Daoy (cell line): Measurements from ENCODE around the gene FRMD1. TPM values are rescaled to one million over a fixed set of nuclear protein-coding genes. Genes with fewer than 3 reads are reported as not detected.

ENCODE experiments used
- DNase-seq: peaks from one replicate; pipeline ENCODE4 v3.0.0-alpha.2; 2015; ENCODE audit warnings: low read depth
- total RNA-seq: library from RNA; depleted of rRNA; stranded (reverse); fragments of >200 nt; shearing (Covaris generic); gene quantifications from 2 replicates; pipeline ENCODE4 v1.2.3, GENCODE V29; 2014

FRMD1 gene
- total RNA-seq, 1 experiment from 2014 or later = not detected

DNA sequence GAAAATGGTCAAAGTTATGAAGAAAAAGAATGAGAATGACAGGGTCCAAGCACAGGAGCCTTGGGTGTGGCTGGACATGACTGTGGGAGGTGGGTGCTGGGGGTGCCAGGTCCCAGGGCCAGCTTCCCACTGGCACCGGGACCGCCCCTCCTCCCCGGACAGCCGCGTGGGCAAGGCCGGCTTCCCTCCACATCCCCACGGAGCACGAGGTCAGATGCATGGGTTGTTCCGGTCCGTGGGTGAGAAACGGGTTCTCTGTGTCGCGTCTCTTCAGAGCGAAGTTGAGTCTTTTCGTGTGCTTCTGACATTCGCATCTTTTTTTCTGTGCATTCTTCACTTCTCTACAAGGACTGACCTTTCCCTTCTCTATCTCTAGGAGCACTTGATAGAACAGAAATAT is 51.5 kb downstream of the FRMD1 start:
- no peak for DNase-seq

DNA sequence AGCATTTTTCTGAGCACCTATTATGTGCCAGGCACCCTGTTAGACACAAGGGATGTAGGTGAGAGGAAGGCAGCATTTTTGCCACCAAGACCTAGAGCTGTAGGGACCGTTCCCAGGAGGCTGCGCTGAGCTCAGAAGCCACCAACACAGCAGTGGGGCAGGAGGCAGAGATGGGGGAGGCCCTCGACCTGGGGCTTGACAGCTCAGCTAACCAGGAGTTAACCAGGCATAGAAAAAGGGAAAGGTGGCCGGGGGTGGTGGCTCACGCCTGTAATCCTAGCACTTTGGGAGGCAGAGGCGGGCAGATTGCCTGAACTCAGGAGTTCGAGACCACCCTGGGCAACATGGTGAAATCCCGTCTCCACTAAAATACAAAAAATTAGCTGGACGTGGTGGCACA is 52.1 kb downstream of the FRMD1 start:
- no peak for DNase-seq

DNA sequence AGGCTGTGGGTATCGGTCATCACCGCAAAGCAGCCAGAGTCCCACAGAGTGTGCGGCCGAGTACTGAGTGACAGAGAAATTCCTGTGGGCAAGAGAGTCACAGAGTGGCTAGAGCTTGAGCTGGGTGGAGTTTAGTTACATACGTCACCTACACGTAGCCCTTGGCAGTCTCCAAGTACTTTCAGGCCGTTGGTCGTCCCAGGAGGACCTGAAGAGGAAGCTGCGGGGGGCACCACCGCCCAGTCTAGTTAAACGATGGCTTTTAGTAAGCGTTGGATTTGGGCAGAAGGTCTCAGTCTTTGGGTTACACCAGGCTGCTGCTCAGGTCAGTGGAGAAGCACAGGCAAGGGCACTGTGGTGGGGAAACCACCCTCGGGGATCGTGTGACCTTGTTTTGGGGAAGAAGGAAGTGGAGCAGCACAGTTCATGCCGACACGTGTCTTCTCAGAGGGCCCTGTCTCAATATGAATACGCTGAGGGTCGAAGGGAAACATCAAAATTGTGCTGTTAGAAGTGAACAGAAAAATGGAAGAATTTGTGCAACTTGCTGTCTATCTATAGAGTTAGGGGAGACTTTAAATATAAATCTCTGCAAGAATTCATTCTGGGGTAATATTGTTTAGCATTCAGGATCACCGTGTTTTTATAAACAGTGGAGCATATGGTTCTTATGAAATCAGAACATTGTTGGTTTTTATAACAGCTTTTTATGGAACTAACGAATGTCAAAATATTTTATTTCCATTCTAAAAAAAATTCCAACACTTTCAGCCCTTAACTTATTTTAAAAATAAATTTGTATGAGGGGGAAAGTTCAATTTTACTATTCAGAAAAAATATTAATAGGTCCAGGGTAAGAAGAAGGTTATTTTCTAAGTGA is 52.9 kb downstream of the FRMD1 start:
- peak; percentile 49 for DNase-seq

DNA sequence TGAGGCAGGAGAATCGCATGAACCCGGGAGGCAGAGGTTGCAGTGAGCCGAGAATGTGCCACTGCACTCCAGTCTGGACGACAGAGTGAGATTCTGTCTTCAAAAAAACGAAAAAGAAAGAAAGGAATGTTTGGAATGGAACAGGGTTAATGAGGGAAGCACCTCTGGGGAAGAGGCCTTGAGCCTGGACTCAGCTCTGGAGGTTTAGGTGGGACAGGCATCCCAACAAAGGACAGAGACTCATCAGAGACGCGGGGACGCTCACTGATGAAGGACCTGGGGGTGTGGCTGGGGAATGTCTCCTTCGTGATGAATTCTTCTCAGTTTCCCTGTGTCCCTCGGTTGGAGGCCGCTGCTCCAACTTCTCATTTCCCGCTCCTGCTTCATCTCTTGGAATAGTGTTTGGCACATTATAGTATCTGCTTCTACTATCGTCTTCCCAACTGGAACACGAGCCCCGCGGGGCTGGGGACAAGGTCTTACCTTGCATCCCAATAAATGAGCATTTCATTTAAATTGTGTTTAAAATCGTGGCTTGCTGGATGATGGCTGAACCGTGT is 54.0 kb downstream of the FRMD1 start:
- no peak for DNase-seq

DNA sequence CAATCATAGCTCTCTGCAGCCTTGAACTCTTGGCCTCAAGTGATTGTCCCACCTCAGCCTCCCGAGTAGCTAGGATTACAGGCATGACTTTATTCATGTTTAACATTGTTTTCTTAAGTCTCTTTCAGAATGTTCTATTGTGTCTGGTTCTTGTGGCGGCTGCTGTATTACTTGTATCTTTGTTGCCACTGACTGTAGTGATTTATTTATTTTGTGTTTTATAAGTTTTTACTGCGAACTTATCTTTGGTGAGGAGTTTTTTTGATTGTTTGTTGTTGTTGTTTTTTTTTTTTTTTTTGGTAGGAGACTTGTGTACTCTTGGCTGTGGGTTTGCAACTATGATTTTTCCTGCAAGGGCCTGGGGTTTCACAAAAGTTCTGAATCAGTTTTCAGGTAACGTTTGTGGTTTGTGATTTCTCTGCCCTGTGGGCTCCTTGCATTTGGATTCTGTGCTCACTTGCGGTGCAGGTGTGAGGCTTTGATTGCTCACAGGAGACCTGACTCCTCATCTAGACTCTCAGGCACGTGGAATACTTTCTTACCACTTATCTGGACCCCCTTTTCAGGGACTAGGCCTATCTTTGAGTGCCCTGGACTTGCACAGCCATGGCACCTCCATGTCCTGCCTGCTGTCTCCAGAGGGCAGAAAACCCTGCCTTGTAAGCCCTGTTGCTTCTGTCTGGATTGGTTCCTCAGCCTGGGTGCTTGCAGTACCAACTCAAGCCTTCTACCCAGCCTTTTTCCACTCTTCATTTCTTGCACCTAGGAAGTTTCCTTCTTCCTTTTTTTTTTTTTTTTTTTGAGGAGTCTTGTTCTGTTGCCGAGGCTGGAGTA is 56.3 kb downstream of the FRMD1 start:
- no peak for DNase-seq

DNA sequence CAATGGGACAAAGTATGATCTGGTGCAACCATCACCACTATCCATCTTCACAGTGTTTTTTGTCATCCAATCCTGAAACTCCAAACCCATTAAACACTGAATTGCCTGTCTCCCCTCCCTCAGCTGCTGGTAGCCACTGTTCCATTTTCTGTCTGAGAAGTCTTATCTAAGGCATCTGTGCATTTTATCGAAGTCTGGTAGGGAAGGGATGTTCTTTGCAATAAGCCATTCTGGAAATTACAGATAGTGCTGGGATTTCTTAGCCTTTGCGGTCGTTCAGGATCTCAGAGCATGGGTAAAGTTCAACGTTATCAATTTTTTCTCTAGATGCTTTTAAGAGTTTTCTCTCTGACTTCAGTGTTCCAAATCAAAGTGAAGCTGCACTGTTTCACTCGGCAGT is 57.4 kb downstream of the FRMD1 start:
- no peak for DNase-seq

DNA sequence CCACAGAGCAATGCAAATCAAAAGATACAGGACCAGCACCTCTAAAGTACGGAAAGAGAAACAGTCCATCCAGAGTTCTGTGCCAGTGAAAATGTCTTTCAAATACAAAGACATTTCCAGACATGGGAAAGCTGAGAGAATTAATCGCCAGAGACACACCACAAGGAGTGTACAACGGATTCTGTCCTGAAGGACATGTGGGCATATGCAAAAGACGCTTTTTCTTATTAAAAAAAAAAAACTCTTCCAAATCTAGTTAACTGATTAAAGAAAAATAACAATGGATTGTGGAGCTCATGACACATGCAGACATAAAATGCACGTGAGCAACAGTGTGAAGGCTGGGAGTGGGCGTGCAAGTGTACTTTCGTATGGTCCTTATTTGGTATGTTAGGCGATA is 58.8 kb downstream of the FRMD1 start:
- no peak for DNase-seq

DNA sequence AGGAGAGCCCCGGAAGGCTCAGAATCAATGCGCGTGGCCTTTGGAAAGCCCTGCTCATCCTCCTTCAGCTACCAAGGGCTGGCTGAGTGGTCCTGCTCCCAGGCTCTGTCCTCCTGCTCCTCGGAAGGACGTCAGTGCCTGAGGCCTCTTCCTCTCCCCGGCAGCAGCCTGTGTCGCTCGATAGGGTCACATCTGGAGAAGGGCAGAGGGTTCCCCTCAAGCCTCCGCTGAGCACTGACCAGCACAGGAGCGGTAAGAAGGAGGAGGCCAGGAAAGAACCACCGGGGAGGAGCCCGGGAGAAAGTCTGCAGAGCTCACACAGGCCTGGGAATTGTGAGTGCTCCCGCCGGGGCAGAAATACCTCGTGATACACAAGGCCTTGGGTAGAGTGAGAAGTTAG is 60.3 kb downstream of the FRMD1 start:
- no peak for DNase-seq

DNA sequence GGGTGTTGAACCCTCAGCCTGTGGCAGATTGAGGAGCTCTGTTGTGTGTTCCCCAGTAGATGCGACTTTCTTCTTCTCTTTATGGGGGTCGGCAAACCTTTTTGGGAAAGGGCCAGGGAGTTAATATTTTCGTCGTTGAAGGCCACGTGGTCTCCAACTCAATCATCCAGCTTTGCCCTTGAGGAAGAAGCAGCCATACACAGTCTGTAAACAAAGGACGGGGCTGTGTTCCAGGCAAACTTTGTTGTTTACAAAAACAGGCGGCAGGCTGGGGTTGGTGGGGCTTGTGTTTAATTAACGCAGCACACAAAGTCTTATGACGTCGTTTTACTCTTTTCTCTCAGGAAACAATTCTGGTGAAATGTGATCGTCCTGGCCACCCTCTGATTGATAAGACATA is 61.4 kb downstream of the FRMD1 start:
- no peak for DNase-seq

DNA sequence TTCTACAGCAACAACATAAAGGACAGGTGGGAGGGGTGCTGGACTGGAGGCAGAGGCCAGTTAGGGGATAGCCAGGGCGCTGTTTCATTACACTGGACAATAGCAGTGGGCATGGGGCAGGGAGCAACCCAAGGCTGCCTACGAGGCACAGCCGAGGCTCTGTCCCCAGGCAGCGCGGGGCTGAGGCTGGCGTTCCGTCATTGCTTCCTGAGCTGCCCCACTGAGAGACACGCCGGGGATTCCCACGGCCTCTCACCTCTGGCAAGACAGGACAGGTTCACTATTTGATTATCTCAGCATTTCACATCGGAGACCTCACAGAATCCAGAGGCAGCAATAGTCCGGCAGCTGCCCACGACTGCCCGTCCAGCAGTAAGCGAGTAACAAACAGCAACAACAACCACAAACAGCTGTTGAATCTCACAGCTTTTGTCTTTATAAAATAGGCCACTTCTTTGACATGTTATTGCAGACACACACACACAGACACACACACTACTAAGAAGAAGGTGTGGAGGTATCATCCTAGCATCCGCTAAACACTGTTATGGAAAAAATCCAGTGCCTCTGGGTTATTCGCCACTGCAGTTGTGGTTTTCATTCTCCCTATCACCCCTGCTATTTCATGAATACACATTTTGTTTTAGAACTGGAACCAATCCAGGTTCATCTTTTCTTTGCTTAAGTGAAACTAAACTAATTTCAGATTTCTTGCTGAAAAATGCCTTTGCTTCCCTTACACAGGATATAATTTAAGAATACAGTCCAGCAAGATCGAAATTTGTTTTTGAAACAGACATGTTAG is 62.1 kb downstream of the FRMD1 start:
- DNase-seq = no peak

DNA sequence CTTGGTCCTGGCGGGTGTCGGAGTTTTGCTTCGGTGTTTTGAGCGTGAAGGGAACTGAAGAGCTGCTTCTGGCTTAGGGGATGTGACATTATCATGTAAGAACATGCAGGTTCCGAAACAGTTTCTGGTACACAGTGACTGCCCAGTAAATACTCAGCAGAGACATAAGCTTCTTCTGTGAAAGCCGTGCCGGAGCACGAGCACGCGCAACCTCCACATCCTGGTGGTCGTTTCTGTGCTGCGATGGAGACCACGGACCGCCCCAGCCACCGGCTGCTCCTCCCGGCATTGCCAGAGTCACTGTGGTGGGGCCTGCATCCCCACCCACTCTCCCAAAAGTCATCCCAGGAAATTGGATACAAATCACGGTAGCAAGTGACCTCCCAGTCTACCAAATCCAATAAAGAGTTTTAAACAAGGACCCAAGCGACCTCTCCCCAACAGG is 62.8 kb downstream of the FRMD1 start:
- no peak for DNase-seq

DNA sequence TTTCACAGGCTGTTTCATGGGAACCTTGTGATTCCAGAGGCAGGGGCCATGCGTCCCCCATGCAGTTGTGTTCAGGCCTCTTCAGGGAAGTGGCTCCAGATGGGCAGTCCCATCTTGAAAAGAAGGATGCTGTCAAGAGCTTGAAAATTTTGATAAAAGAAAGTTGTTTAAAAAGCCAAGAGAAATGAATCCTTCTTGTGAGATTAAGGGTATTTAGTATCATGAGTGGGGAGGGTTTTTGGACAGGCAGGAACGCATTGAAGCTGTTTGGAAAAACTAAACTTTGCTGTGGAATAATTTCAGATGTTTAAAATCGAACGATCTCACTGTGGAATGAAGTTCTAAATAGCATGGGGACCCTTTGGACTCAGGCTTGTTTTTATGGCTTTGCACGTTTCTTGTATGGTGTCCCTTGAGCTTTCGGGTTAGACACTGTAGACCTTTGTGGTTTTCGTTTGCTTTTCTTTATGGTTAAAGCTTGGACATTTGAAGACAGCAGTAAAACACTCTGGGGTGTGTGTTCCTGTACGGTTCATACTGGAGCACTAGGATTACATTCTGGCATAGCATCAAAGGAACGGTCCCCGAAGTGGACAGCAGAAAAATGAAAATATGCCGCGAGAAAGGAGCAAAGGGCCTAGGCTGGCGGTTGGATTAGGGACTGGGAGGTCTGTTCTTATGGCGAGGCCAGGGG is 63.4 kb downstream of the FRMD1 start:
- no peak for DNase-seq

DNA sequence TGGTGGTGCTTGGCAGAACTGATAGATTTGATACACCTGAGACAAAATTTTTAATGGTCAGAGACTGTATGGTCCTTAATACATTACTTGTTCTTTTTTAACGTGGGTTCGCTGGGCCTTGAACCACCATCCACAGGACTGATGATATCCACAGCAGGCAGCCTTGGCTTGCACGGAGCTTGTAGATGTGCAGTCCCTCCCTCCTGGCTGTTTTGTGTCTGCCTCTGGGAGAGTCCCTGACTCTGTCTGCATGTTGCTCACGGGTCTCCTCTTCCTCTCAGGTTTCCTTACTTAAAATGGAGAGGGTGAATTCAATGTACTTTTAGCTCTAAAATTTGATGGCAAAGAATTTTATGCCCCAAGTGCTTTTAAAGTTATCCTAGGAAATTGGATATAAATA is 64.0 kb downstream of the FRMD1 start:
- no peak for DNase-seq

DNA sequence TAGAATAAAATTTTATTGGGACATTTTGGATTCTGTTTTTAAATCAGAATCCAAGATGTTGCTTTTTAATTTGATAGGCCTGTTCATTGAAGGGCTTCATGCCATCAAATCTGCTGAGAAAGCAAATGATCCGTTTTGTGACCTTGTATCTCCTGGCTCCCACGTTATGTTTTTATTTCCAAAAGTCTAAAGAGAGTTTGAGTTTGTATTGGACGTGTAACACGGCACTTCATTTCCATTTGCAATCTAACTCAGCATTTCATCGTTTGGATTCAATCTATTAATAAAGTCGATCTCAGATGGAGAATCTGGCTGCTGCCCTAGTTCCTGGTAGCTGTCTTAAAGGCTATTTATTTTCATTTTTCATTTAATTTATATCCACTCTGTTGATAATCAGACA is 64.6 kb downstream of the FRMD1 start:
- DNase-seq = no peak

DNA sequence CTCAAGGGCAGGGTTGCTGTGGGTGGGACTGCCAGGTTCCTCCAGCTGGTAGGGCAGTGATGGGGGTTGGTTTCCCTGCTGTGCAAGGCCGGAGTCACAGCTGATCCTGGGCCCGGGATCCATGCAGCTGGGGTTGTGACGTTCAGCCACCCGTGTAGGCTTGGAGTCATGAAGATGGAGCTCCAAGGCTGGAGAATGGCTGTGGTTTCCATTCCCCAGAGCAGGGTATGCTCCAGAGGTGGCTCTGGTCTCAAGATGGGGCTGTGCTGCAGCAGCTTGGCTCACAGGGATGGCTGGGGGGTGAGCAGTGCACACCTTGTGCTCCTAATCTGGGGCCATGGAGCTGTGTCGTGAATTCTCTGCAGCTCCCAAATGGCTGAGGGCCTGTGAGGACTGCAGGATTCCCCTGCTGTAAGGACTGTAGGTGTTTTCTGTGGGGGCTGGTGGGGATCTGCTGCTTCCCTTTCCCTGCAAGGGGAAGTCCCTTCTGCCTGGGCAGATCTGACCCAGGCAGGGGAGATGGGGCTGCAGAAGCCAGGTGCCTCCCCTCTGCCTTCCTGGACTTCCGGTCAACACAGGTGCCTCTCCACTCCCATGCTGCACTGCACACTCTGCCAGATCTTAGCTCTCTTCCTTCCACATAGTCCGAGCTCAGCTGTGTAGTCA is 65.6 kb downstream of the FRMD1 start:
- no peak for DNase-seq

DNA sequence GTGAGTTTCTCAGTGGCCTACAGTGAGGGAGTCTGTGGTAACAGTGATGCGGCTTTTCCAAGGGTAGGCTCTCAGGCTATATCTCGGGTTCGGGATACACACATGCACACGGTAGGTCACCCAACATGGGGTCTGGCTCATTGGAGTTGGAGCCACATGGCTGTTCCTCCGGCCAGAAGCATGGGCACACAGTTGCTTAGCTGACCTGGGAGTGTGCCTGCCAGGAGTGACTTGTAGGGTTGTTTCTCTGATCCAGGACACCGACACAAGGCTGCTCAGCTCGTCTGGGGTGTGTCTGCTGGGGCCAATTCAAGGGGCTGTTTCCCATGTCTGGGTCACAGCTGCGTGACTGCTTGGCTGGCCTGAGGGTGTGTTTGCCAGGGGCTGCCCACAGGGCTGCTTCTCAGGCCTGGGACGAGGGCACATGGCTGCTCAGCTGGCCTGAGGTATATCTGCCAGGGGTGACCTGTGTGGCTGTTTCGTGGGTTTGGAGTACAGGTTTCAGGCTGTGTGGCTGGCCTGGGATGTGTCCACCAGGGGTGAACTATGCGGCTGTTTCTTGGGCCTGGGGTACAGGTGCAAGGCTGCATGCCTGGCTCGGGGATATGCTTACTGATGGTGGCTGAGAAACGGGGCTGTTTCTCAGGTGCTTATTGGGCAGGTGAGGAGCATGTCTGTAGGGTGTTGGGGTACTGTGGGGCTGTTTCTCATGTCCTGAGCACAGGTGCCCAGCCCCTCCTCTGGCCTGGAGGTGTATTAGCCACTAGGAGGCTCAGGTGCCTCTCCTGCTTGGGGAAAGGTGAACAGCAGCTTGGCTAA is 66.4 kb downstream of the FRMD1 start:
- DNase-seq = no peak

DNA sequence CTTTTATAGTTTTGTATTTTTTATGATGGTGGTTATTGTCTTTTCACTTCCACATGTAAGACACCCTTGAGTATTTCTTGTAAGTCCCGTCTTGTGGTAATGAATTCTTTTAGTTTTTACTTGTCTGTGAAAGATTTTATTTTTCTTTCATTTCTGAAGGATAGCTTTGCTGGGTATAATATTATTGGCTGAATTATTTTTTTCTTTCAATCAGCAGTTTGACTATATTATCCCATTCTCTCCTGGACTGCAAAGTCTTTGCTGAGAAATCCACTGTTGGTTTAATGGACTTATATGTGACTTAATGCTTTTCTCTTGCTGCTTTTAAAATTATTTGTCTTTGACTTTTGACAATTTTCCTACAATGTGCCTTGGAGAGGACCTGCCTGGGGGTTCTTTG is 67.7 kb downstream of the FRMD1 start:
- DNase-seq = no peak

DNA sequence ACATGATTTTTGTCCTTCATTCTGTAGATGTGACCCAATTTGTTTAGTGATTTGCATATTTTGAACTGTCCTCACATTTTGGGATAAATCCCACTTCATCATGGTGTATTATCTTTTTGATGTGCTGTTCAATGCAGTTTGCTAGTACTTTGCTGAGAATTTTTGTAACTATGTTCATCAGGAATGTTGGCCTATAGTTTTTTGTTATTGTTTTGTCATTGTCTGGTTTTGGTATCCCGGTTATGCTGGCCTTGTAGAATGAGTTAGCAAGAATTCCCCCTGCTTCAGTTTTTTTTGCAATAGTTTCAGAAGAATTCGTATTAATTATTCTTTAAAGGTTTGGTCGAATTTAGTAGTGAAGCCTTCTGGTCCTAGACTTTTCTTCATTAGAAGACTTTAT is 69.7 kb downstream of the FRMD1 start:
- no peak for DNase-seq

DNA sequence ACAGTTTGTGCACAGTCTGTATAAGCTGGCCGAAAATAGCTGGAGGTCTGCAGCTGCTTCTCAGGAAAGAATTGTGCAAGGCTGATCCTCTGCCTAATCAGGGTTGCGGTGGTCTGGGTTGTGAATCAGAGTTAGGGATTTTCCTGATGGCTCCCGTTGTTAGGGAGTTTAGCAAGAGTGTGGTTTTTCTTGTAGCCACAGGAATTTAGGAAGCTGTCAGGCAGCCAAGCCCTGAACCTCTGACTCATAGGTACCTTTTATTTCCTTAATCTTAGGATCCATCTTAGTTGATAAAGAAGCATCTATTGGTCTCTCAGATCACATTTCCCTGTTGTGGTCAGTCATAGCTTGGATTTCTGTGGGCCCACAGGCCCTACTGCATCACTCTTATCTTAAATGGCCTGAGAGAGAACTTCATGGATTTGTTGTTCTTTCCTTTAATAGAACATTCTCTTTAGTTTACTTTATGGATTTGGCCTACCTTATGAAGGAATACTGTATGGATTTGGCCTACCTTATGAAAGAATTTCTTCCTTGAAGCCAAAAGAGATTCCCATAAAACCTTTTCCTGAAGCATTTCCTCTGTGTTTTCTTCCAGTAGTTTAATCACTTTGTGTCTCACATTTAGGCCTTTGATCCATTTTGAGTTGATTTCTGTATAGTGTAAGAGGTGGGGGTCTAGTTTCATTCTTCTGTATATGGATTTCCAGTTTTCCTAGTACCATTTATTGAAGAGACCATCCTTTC is 71.2 kb downstream of the FRMD1 start:
- peak; percentile 90 for DNase-seq
